Transverse colon (tissue), 4 donors: ENCODE data around the gene SGIP1.

Experiments used
- EP300 ChIP-seq: sonication (generic); formaldehyde crosslinking; IDR thresholded peaks from one replicate; pipeline ENCODE4 v1.6.1; 2017; ENCODE audit warnings: antibody characterized with exemption, low read depth
- POLR2A ChIP-seq: fragments of 450-650 bp; IDR thresholded peaks from one replicate; pipeline ENCODE4 v1.6.1; 2016; ENCODE audit warnings: antibody characterized with exemption, mild to moderate bottlenecking, moderate library complexity
- POLR2AphosphoS5 ChIP-seq, 3 donors: sonication (generic); formaldehyde crosslinking; IDR thresholded peaks; one replicate each; pipeline ENCODE4 v1.6.1; 2016; ENCODE audit warnings: antibody characterized with exemption in 3 of 3
- TF ChIP-seq, protein P1 (sequence below), 5 experiments: fragments of 200-600 bp in 3 of 5; fragments of 450-650 bp in 2 of 5; sonication (generic) in 3 of 5; IDR thresholded peaks; 1 replicate in 2 of 5; 2 replicates in 3 of 5; pipeline ENCODE4 v1.5.1; 2016 to 2017; ENCODE audit warnings: antibody characterized with exemption in 5 of 5, inconsistent platforms in 3 of 5, mild to moderate bottlenecking in 2 of 5, moderate library complexity in 1 of 5

DNA sequence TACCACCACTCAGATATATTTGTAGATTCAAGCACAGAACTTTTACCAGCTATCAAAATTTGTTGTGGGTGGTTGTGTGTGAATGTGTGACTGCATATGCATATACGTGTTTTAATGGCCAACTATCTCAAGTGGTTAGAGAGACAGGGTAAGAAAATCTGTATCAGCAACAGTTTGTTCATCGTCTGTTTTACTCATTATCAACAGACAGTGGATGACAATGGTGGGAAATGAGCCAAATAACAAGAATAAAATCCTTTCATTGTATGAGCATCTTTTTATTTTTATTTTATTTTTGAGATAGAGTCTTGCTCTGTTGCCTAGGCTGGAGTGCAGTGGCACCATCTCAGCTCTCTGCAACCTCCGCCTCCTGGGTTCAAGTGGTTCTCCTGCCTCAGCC is 195.6 kb downstream of the SGIP1 start:
- TF ChIP-seq, protein P1, sequence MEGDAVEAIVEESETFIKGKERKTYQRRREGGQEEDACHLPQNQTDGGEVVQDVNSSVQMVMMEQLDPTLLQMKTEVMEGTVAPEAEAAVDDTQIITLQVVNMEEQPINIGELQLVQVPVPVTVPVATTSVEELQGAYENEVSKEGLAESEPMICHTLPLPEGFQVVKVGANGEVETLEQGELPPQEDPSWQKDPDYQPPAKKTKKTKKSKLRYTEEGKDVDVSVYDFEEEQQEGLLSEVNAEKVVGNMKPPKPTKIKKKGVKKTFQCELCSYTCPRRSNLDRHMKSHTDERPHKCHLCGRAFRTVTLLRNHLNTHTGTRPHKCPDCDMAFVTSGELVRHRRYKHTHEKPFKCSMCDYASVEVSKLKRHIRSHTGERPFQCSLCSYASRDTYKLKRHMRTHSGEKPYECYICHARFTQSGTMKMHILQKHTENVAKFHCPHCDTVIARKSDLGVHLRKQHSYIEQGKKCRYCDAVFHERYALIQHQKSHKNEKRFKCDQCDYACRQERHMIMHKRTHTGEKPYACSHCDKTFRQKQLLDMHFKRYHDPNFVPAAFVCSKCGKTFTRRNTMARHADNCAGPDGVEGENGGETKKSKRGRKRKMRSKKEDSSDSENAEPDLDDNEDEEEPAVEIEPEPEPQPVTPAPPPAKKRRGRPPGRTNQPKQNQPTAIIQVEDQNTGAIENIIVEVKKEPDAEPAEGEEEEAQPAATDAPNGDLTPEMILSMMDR (IDR thresholded peaks at IDR 0.05), result no peak
- TF ChIP-seq POLR2A, result no peak
- TF ChIP-seq POLR2AphosphoS5 (IDR thresholded peaks at IDR 0.05), result no peak
- TF ChIP-seq EP300, result no peak
